NCI-H1694 treated with DMSO at 0.1 percent for 48 hours (cell line): Measurements from ENCODE around the gene GTPBP3.
"Not testable (repeated sequence)": the region's sequence is repeated elsewhere in the genome, so short reads cannot be mapped to it uniquely, and the experiment has no call there.

Experiments
- DNase-seq: peaks from one replicate; lab custom pipeline; 2025; lab: John Stamatoyannopoulos, UW

GTPBP3 gene

DNA sequence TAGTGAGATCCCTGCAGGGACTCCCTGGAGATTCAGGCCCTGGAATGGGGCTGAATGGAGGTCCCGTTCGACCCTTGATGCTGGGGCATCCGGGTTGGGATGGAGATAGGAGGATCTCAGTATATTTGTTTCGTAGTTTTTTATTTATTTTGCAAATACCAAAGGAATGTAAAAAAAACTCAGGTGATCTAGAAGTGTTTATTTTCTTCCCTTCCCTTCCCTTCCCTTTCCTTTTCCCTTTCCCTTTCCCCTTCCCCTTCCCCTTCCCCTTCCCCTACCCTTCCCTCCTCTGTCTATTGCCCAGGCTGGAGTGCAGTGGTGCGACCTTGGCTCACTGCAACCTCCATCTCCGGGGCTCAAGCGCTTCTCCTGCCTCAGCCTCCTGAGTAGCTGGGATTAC lies 4.5 kb downstream of the GTPBP3 start:
- no peak for DNase-seq

DNA sequence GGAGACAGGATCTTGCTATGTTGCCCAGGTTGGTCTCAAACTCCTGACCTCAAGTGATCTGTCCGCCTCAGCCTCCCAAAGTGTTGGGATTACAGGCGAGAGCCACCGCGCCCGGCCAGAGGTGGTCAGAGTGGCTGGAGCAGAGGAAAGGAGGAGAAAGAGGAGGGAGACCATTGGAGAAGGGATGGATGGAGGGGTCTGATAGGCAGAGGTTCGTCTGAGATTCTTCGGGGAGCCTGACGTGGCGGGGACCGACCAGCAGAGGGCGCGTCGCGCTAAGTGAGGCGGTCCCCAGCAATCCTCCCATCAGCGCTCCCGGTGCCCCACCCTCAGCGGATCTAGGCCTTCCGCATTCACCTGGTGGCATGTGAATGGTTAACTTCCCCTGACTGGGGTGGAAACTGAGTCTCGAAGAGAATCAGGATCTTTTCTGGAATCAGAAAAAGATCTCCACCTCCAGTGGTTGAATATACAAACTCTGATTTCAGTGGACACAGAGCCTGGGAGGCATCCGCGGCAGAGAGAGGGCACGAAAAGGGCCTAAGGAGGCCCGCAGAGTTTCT lies 8.8 kb downstream of the GTPBP3 start:
- no peak for DNase-seq

DNA sequence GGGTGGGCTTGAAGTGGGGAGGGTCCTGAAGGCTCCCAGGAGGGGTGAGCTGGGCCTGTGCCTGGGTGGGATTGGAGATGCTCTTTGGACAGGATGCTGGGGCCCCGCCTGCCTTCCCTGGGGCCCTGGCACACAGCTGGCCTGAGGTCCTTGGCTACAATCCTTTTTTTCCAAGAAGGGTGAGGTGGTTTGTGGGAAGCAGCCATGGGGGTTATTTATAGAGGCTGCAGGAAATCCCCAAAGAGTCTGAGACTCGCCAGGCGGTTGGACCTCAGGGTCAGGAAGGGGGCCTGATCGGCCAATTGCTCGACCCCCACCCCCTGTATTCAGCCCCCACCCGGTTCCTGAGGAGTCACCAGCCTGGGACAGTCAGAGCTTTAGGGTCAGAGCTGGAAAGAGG lies 10.0 kb downstream of the GTPBP3 start:
- no peak for DNase-seq

DNA sequence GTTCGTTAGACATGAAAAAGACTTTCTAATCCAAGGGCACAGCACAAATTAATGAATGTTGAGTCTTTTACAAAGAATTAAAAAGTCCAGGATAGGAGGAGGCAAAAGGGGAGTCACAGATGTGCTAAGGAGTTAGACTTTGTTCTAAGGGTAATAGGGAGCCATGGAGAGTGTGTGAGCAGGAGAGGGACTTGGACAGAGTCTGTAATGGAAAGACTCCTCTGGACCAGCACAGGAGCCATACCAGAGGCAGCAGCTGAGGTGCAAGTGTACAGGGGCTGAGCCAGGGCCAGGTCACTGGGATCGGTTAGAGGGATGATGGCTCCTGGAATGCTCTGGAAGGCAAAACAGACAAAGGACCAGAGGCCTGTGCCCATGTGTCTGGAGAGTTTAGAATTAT lies 10.5 kb downstream of the GTPBP3 start:
- no peak for DNase-seq

DNA sequence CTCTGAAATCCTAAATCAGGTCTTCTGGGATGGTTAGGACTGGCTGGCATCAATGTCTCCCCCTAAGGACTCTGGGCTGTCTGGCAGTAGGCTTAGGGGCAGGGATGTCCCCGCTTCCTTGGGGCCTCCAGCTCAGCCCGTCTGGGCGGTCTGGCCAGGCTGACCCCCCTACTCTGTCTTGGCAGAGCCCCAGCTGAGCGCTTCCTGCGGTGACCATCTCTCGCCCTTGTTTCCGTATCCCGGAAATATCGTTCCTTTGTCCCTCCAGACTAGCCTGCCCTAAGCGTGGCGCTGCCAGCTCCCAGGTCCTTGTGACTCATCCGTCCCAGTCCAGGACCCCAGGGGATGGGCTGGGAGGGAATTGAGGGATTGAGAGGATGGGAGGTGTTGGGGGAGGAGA lies 11.3 kb downstream of the GTPBP3 start:
- no peak for DNase-seq

DNA sequence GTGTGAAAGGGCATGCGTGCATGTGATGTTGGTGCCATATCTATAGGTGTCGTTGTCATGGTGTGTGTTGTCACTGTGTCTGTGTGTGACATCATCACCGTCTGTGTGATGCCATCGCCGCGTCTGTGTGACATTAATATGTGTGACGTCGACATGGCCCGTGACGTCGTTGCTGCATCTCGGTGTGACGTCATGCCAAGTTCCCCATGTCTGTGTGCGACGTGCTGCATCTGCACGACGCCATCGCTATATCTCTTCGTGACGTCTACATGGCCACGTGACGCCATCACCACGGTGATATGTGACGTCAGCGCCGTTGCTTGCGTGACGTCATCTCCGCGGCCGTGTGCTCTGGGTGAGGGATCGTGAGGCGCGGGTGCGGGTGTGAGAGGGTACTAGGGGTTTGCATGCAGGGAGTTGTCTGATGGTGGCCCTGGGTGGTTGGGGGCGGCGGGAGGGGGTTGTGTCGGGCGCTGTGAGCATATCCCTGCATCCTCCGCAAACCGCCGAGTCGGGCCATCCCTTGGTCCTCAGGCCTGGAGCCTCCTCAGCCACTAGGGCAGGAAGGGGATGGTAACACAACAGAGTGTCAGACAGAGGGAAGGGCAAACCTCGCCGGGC lies 14.6 kb downstream of the GTPBP3 start:
- no peak for DNase-seq

DNA sequence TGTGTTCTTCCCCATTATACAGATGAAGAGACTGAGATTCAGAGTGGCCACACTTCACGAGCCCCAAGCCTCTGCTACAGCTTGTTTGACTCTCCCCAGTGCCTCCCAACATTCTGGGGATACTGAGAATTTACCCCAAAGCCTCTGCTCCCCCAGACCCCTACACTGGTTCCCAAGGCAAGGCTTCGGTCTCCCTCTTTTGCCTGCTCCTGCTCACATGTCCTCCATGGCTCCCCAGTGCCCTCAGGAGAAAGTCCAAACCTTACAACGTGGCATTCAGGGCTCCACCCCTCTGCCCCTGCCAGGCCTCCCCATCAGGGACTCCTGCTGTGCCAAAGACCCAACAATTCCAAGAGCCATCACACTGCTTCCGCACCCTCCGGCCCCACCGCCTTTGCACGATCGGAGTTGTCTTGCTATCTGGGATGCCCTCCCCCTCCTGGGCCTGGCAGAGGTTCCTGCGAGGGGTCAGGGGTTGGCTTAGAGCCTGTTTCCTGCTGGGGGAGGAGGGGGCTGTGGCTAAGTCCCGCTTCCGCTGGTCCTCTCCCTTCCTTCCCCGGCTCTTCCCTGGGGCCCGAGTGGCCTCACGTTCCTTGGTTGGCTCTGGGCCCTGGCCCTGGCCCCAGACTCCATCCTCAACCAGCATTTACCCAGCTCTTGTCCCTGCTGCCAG lies 15.4 kb downstream of the GTPBP3 start:
- no peak for DNase-seq

DNA sequence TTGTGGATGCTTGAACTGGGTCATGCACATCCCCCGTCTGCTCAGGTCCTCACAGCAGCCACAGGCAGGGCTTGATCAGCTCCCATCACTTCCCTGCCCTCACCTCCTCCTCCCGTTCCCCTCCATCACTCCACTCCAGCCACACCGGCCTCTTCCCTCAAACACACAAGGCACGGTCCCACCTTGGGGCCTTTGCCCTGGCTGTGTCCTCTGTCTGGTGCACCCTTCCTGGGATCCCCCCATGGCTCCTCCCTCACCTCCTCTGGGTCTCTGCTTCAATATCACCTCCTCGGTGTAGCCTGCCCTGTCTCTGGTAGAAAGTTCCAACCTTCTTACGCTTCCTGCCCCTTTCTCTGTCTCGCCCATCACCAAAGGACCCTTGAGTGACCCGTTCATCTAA lies 16.0 kb downstream of the GTPBP3 start:
- no peak for DNase-seq

DNA sequence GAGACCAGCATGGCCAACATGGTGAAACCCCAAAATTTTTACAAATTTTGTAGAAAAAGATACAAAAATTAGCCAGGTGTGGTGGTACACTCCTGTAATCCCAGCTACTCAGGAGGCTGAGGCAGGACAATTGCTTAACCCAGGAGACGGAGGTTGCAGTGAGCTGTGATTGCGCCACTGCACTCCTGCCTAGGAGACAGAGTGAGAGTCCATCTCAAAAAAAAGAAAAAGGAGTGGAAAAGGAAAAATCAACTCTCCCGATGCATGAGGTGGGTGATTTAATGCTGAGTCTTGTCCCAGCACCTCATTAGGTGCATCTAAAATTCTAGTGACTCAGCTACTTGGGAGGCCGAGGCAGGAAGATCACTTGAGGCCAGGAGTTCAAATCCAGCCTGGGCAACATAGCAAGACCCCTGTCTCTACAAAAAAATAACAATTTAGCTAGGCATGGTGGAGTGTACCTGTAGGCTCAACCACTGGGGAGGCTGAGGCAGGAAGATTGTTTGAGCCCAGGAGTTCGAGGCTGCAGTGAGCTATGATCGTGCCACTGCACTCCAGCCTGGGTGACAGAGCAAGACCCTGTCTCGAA lies 19.8 kb downstream of the GTPBP3 start:
- no peak for DNase-seq

DNA sequence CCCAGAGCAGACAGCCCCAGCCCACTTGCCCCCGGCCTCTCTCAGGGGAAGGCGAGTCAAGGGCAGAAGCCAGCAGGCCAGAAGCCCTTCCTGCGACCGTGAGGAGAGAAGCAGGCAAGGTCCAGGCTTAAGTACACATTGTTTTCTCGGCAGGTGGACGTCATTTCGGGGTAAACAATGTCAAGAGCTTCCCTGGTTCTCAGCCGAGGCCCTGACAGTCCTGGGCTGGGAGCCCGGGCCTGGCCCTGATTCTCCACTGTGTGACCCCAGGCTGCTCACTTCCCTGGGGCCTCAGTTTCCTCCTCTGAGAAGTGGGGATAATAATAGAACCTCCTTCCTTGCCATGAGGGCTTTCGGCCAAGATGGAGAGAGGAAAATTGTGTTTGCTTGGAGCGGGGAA lies 20.4 kb downstream of the GTPBP3 start:
- DNase-seq = no peak

DNA sequence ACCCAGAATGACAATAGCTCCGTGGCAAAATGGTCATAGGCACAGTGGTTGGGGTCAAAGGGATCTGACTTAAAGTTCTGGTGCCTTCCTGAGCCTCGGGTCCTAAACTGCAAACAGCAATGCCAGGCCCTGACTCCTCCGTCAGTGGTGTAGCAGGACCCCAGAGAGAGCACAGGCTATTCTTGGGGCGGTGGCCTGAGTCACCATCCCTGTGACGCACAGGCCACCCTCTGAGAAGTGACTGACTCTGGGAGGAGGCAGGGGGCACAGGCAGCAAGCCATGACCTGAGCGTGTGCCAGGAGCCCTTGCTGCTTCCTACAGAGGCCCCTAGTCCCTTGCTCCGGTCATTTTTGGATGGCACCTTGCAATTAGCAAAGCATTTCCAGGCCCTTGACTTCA lies 21.0 kb downstream of the GTPBP3 start:
- DNase-seq = no peak

DNA sequence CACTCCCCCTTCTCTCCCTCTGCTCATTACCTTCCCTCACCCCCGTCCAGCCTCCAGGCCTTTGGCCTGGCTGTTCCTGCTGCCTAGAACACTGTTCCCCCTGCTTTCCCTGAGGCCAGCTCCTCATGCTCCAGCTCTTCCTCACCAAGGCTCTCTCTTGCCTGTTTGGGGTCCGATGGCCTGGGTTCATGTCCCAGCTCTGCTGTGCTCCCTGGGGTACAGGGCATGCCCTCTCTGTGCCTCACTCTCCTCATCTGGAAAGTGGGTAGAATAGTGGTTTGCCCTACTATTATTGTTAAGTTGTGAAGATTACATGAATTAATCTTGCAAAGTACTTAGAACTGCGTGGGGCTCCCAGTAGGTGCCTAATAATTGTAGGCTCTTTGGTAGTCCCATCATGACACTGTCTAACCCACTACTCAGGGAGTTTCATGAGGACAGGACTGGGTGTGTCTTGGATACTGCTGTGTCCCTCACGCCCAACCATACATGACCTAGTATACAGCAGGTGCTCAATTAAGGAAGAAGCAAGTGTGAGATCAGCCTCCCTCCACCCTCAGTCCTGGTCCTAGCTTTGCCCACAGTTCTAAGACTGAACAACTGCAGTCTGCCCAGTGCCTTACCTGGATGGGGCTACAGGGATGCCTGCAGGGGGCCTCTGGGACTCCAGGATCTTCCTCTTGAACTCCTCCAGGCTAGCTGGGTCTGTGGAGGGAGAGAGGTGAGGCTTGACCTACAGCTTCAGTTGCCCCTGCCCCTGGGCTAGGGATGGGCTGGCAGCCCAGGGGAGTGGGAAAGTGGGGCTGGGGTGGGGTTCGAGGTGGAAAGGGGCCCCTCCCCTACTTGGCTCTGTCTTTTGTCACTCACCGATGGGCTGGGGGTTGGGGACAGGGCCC lies 22.8 kb downstream of the GTPBP3 start:
- DNase-seq = no peak

DNA sequence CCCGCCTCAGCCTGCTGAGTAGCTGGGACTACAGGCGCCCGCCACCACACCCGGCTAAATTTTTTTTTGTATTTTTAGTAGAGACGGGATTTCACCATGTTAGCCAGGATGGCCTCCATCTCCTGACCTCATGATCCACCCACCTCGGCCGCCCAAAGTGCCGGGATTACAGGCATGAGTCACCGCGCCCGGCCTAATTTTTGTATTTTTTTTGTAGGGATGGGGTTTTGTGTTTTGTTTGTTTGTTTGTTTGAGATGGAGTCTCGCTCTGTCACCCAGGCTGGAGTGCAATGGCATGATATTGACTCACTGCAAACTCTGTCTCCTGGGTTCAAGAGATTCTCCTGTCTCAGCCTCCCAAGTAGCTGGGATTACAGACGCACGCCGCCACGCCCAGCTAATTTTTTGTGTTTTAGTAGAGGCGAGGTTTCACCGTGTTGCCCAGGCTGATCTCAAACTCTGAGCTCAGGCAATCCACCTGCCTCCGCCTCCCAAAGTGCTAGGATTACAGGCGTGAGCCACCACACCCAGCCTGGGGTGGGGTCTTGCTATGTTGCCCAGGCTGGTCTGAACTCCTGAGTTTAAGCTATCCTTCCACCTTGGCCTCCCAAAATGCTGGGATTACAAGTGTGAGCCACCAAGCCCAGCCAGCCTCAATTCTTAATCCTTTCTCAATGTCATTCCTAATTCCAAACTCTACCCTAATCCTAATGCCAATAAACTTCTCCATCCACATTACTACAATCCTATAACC lies 26.7 kb downstream of the GTPBP3 start:
- DNase-seq = not testable (repeated sequence)

DNA sequence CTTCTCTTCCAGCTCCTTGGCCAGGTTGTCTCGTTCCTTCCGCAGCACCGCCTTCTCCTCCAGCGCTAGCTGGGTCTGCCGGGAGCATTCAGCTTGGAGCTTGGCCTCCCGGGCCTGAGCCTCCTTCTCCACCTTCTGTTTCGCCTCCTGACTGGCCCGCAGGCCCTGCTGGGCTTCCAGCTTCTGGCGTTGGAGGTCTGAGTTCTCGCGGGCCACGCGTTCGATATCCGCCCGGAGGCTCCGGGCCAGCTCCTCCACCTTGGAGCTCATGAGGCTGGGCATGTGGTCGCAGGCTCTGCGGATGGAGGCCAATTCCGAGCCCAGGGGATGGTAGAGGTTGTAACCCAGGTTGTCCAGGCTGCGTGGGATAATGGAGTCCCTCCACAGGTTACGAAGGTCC lies 28.0 kb downstream of the GTPBP3 start:
- DNase-seq = no peak

DNA sequence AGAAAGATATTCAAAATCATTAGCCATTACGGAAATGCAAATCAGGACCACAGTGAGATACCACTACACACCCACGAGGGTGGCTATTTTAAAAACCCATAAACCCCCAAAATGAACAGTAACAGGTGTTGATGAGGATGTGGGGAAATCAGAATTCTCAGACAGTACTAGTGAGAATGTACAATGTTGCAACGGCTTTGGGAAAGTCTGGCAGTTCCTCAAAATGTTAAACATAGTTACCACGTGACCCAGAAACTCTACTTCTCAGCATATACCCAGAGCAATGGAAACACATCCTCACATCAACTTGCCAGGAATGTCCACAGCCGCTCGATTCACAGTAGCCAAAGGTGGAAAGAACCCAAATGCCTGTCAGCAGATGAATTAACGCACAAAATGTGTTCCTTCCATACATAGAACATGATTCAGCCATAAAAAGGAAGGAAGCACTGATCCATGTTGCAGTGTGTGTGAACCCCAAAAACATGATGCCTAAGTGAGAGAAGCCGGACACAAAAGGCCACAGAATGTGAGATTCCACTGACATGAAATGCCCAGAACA lies 32.8 kb downstream of the GTPBP3 start:
- no peak for DNase-seq

DNA sequence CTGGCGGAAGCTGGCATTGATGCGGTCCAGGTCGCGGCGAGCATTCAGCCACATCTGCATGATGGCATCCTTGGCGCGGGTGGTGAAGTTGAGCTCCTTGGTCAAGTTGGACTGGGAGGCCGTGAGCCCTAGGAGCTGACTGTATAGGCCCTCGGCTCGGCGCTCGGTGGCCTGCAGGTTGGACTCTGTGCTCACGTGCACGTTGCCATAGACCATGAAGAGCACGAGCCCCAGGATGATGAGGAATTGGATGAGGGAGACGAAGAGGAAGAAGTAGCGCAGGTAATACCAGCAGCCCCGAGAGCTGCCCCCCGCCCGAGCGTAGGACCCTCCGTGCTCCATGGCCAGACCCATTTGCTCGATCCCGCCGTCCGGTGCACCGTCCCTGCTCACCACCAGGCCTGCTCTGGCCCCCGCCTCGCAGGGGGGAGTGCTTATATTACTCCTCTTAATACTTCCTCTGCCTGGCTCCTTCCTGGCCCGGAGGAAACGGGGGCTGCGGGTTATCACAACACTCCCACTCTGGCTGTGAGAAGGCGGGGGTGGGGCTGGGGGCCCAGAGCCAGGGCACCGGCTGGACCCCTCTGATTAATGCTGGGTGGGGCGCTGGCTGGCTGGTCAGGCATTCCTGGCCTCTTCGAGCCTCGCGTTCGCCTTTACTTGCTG lies 39.7 kb downstream of the GTPBP3 start, which contains the start of gene PLVAP:
PLVAP (minus strand) TSS at position 408 of the 666 bp plus-strand sequence; CDS start at position 354, 54 bp downstream.
- DNase-seq = no peak

DNA sequence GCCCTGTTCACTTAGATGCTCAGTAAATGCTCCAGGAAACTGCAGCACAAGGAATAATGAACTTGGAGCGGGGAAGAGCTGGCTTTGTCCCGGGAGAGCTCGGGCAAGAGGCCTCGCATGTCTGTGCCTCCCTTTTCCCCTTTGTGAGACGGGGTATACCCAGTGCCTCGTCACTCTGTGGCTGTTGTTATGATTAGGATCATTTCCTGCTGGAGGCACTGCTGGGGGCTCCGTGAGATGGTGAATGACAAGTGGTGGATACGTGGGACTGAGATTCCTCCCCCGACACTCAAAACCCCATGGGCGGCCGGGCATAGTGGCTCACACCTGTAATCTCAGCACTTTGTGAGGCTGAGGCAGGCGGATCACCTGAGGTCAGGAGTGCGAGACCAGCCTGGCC lies 40.9 kb downstream of the GTPBP3 start:
- no peak for DNase-seq

DNA sequence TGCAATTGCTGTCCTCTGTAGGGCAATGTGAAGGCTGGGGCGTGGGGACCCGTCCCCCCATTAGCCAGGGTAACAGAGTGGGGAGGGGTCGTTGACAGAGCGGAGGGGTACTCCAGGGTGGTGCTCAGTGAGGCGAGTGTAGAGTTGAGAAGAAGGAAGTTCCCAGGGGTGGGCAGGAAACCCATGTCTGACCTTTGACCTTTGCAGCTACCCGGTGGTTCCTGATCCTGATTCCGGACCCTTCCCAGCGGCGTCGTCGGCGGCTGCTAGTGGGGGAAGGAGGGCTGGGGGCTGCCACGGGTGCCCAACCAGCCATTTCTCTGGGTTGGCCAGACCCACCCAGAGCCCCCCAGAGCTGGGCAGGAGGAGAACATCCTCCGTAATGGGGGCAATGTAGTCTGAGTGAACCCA lies 41.9 kb downstream of the GTPBP3 start:
- DNase-seq = no peak

DNA sequence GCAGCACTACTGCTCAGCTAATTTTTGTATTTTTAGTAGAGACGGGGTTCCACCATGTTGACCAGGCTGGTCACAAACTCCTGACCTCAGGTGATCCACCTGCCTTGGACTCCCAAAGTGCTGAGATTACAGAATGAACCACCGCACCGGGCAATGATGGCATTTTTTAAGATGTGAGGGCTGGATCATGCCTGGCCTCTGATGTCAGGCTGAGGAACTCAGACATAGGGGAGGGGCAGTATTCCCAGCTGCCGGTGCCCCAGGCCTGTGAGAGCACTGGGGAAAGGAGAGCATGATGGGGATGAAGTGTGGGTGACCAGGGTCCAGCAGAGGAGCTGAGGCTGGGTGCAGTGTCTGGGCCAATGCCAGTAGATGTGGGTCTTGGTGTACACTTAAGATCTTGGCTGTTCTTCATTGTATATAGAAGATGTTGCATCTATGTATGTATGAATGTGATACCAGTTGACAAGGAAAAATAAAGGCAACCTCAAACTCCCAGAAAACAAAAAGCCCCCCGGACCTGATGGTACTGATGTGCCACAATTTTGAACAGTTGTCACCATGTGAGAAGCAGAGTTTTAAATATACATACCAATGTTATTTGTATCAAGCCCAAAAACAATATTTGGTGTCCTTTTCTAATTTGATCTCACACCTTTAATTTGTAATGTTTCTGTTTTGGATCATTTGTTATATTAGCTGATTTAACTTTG lies 43.2 kb downstream of the GTPBP3 start:
- DNase-seq = no peak
